ENCODE data around the gene PLCG1. TPM values are rescaled to one million over a fixed set of nuclear protein-coding genes. Genes with fewer than 3 reads are reported as not detected.

Gene PLCG1
- total and polyA plus RNA-seq, 9 of the 15 experiments (the other 6 are each of a cell fraction or from before 2014, with no cell fraction given), result 1.7 to 67.0 (median 34.8) TPM

DNA sequence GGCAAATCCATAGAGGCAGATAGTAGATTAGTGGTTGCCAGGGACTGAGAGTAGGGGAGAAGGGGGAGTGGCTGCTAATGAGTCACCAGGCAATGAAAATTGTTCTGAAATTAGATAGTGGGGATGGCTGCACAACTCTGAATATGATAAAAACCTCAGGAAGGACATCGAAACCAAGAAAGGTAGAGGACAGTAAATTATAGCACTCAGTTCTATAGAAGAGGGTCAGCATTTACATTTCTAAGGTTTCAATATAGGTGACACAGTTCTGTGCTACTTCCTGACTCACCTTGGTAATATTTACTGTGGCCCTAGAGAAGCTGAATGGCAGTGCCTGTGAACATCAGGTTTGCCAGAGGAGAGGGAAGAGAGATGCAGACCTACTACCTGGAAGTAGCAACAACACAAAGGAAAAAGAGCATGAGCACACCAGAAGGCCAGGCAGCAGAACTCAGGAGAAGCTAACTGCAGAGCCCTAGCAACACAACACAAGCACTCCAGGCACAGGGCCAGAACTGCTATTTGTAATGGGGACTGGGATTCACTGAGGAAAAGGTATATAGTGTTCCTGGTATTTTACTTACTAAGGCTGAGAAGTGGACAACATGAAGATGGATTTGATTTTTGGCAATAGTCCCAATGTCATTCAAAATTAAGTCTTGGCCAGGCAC is 75.9 kb downstream of the PLCG1 start (continued):
- no peak for TF ChIP-seq EWSR1 (IDR thresholded peaks at IDR 0.05; ENCODE audit: borderline replicate concordance, low read depth, partially characterized antibody)
- TF ChIP-seq, protein P1, sequence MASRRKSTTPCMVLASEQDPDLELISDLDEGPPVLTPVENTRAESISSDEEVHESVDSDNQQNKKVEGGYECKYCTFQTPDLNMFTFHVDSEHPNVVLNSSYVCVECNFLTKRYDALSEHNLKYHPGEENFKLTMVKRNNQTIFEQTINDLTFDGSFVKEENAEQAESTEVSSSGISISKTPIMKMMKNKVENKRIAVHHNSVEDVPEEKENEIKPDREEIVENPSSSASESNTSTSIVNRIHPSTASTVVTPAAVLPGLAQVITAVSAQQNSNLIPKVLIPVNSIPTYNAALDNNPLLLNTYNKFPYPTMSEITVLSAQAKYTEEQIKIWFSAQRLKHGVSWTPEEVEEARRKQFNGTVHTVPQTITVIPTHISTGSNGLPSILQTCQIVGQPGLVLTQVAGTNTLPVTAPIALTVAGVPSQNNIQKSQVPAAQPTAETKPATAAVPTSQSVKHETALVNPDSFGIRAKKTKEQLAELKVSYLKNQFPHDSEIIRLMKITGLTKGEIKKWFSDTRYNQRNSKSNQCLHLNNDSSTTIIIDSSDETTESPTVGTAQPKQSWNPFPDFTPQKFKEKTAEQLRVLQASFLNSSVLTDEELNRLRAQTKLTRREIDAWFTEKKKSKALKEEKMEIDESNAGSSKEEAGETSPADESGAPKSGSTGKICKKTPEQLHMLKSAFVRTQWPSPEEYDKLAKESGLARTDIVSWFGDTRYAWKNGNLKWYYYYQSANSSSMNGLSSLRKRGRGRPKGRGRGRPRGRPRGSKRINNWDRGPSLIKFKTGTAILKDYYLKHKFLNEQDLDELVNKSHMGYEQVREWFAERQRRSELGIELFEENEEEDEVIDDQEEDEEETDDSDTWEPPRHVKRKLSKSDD (conservative IDR thresholded peaks at IDR 0.05; ENCODE audit: low read length), result no peak
- TF ChIP-seq DACH1 (IDR thresholded peaks at IDR 0.05; ENCODE audit: partially characterized antibody), result no peak
- TF ChIP-seq, protein P2, sequence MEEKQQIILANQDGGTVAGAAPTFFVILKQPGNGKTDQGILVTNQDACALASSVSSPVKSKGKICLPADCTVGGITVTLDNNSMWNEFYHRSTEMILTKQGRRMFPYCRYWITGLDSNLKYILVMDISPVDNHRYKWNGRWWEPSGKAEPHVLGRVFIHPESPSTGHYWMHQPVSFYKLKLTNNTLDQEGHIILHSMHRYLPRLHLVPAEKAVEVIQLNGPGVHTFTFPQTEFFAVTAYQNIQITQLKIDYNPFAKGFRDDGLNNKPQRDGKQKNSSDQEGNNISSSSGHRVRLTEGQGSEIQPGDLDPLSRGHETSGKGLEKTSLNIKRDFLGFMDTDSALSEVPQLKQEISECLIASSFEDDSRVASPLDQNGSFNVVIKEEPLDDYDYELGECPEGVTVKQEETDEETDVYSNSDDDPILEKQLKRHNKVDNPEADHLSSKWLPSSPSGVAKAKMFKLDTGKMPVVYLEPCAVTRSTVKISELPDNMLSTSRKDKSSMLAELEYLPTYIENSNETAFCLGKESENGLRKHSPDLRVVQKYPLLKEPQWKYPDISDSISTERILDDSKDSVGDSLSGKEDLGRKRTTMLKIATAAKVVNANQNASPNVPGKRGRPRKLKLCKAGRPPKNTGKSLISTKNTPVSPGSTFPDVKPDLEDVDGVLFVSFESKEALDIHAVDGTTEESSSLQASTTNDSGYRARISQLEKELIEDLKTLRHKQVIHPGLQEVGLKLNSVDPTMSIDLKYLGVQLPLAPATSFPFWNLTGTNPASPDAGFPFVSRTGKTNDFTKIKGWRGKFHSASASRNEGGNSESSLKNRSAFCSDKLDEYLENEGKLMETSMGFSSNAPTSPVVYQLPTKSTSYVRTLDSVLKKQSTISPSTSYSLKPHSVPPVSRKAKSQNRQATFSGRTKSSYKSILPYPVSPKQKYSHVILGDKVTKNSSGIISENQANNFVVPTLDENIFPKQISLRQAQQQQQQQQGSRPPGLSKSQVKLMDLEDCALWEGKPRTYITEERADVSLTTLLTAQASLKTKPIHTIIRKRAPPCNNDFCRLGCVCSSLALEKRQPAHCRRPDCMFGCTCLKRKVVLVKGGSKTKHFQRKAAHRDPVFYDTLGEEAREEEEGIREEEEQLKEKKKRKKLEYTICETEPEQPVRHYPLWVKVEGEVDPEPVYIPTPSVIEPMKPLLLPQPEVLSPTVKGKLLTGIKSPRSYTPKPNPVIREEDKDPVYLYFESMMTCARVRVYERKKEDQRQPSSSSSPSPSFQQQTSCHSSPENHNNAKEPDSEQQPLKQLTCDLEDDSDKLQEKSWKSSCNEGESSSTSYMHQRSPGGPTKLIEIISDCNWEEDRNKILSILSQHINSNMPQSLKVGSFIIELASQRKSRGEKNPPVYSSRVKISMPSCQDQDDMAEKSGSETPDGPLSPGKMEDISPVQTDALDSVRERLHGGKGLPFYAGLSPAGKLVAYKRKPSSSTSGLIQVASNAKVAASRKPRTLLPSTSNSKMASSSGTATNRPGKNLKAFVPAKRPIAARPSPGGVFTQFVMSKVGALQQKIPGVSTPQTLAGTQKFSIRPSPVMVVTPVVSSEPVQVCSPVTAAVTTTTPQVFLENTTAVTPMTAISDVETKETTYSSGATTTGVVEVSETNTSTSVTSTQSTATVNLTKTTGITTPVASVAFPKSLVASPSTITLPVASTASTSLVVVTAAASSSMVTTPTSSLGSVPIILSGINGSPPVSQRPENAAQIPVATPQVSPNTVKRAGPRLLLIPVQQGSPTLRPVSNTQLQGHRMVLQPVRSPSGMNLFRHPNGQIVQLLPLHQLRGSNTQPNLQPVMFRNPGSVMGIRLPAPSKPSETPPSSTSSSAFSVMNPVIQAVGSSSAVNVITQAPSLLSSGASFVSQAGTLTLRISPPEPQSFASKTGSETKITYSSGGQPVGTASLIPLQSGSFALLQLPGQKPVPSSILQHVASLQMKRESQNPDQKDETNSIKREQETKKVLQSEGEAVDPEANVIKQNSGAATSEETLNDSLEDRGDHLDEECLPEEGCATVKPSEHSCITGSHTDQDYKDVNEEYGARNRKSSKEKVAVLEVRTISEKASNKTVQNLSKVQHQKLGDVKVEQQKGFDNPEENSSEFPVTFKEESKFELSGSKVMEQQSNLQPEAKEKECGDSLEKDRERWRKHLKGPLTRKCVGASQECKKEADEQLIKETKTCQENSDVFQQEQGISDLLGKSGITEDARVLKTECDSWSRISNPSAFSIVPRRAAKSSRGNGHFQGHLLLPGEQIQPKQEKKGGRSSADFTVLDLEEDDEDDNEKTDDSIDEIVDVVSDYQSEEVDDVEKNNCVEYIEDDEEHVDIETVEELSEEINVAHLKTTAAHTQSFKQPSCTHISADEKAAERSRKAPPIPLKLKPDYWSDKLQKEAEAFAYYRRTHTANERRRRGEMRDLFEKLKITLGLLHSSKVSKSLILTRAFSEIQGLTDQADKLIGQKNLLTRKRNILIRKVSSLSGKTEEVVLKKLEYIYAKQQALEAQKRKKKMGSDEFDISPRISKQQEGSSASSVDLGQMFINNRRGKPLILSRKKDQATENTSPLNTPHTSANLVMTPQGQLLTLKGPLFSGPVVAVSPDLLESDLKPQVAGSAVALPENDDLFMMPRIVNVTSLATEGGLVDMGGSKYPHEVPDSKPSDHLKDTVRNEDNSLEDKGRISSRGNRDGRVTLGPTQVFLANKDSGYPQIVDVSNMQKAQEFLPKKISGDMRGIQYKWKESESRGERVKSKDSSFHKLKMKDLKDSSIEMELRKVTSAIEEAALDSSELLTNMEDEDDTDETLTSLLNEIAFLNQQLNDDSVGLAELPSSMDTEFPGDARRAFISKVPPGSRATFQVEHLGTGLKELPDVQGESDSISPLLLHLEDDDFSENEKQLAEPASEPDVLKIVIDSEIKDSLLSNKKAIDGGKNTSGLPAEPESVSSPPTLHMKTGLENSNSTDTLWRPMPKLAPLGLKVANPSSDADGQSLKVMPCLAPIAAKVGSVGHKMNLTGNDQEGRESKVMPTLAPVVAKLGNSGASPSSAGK (IDR thresholded peaks at IDR 0.05), result no peak
- TF ChIP-seq, protein P3, sequence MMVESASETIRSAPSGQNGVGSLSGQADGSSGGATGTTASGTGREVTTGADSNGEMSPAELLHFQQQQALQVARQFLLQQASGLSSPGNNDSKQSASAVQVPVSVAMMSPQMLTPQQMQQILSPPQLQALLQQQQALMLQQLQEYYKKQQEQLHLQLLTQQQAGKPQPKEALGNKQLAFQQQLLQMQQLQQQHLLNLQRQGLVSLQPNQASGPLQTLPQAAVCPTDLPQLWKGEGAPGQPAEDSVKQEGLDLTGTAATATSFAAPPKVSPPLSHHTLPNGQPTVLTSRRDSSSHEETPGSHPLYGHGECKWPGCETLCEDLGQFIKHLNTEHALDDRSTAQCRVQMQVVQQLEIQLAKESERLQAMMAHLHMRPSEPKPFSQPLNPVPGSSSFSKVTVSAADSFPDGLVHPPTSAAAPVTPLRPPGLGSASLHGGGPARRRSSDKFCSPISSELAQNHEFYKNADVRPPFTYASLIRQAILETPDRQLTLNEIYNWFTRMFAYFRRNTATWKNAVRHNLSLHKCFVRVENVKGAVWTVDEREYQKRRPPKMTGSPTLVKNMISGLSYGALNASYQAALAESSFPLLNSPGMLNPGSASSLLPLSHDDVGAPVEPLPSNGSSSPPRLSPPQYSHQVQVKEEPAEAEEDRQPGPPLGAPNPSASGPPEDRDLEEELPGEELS (CRISPR knock-in tag; IDR thresholded peaks at IDR 0.05; ENCODE audit: borderline replicate concordance), result no peak
- TF ChIP-seq PRMT5 (CRISPR knock-in tag; IDR thresholded peaks at IDR 0.05), result no peak
- no peak for TF ChIP-seq ZNF174 (CRISPR knock-in tag; IDR thresholded peaks at IDR 0.05)
- TF ChIP-seq DIDO1 (tag; IDR thresholded peaks at IDR 0.05; ENCODE audit: low read depth), result no peak
- no peak for TF ChIP-seq MTA1 (IDR thresholded peaks at IDR 0.05; ENCODE audit: borderline replicate concordance)
